Right lobe of liver (tissue), 6 donors: Measurements from ENCODE around the gene CRYBA1. TPM values are rescaled to one million over a fixed set of nuclear protein-coding genes. Genes with fewer than 3 reads are reported as not detected.

Experiments used
- ATAC-seq, 4 donors: fragments of 200-7000 bp; cut with Tn5 transposase; one replicate each; pipeline ENCODE4 v1.9.1; 2020; ENCODE audit warnings: mild to moderate bottlenecking in 4 of 4, moderate library complexity in 4 of 4
- DNase-seq, 3 donors: peaks; one replicate each; pipeline ENCODE4 v3.0.0-alpha.2; 2020
- H3K27ac ChIP-seq, 3 donors: fragments of 200-600 bp; one replicate each; pipeline ENCODE4 v1.8.0; 2022
- H3K27me3 ChIP-seq, 2 donors: fragments of 200-600 bp; one replicate each; pipeline ENCODE4 v1.8.0; 2022
- H3K36me3 ChIP-seq, 4 donors: fragments of 200-600 bp; sonication (generic) in 1 of 4; one replicate each; pipeline versions ENCODE4 v1.5.1 to v1.8.0; 2017 to 2022; ENCODE audit warnings: control low read depth in 1 of 4
- H3K4me1 ChIP-seq, 4 donors: fragments of 200-600 bp; sonication (generic) in 1 of 4; one replicate each; pipeline versions ENCODE4 v1.5.1 to v1.8.0; 2017 to 2022; ENCODE audit warnings: control low read depth in 1 of 4
- H3K4me3 ChIP-seq, 3 donors: fragments of 200-600 bp; one replicate each; pipeline ENCODE4 v1.8.0; 2022
- H3K9me3 ChIP-seq, 4 donors: fragments of 200-600 bp; sonication (generic) in 1 of 4; one replicate each; pipeline versions ENCODE4 v1.5.1 to v1.8.0; 2017 to 2022; ENCODE audit warnings: control low read depth in 1 of 4
- POLR2A ChIP-seq: fragments of 450-650 bp; IDR thresholded peaks from one replicate; pipeline ENCODE4 v1.6.1; 2017; ENCODE audit warnings: antibody characterized with exemption, mild to moderate bottlenecking
- WGBS: methylation state at CpG from one replicate; pipeline ENCODE4 v1.1.6; 2018; ENCODE audit warnings: low coverage, low lambda C conversion rate; ENCODE audit not compliant: insufficient coverage; ENCODE audit errors: missing lambda C conversion rate; 5-methylcytosine and 5-hydroxymethylcytosine counted together
- intact Hi-C, 2 donors: fragments of 100-400 bp; cut with DNase I; formaldehyde crosslinking; loops; one replicate each; pipeline versions ENCODE4 v1.11.2 to v1.14.1; 2022
- total RNA-seq, 6 experiments: library from RNA; depleted of rRNA in 2 of 6; stranded (reverse); fragments of >200 nt in 2 of 6; fragmentation: NEBNext Ultra II Directional in 3 of 6; extraction: Animal tissue kit (Norgen Biotek cat#: 25700) in 3 of 6; gene quantifications; one replicate each; pipeline versions ENCODE4 v1.1.0 to v1.2.4, GENCODE V29; 2016 to 2023
- TF ChIP-seq, protein P1 (sequence below), 4 donors: fragments of 200-600 bp in 3 of 4; fragments of 450-650 bp in 1 of 4; IDR thresholded peaks; one replicate each; pipeline versions ENCODE4 v1.5.1 to v1.8.0; 2016 to 2022; ENCODE audit warnings: antibody characterized with exemption in 4 of 4, mild to moderate bottlenecking in 2 of 4
- donor health status: DM: no; HTN: yes; CAD: no.
- donor health status: DM: no; HTN: no; CAD: no.
- donor health status: DM: no; HTN: no; CAD: no.
- donor health status: DM: no; HTN: yes; CAD: no.
- donor health status: DM: no; HTN: yes; CAD: no.

CRYBA1 gene
- total RNA-seq, 6 experiments from 2014 or later = not detected

- H3K9me3 ChIP-seq = no peaks in the 10 kb centered on the region
- H3K4me1 ChIP-seq = peaks cover 0 to 19% (median 1%) of the 10 kb centered on the region in 4 donors
- H3K27me3 ChIP-seq = no peaks in the 10 kb centered on the region
- 64% methylated on average over 7 of the region's 7 CpGs for WGBS
- peak in 2 of 4 donors; percentile 21 to 37 for ATAC-seq
- no peaks in the 10 kb centered on the region for H3K36me3 ChIP-seq
- no peak for DNase-seq
- TF ChIP-seq, protein P1, sequence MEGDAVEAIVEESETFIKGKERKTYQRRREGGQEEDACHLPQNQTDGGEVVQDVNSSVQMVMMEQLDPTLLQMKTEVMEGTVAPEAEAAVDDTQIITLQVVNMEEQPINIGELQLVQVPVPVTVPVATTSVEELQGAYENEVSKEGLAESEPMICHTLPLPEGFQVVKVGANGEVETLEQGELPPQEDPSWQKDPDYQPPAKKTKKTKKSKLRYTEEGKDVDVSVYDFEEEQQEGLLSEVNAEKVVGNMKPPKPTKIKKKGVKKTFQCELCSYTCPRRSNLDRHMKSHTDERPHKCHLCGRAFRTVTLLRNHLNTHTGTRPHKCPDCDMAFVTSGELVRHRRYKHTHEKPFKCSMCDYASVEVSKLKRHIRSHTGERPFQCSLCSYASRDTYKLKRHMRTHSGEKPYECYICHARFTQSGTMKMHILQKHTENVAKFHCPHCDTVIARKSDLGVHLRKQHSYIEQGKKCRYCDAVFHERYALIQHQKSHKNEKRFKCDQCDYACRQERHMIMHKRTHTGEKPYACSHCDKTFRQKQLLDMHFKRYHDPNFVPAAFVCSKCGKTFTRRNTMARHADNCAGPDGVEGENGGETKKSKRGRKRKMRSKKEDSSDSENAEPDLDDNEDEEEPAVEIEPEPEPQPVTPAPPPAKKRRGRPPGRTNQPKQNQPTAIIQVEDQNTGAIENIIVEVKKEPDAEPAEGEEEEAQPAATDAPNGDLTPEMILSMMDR (IDR thresholded peaks at IDR 0.05) = peak; percentile 10 to 28 (median 26)
- no peak for TF ChIP-seq POLR2A
- H3K4me3 ChIP-seq = no peak overlapping the region
- intact Hi-C loops = no loop called here
- no peak overlapping the region for H3K27ac ChIP-seq
These were observed 5.6 kb downstream of the CRYBA1 start for GRCh38 chr17:29252101-29252791.

GRCh38 chr17:29253037-29253436 is 6.4 kb downstream of the CRYBA1 start:
- intact Hi-C loops = no loop called here
- 85% methylated on average over 2 of the region's 2 CpGs for WGBS

GRCh38 chr17:29255926-29256522 is 9.4 kb downstream of the CRYBA1 start:
- Histone ChIP-seq H3K36me3 (peaks cover 0 to 15% (median 5%) of the 10 kb centered on the region in 4 donors), H3K27me3 (no peaks in the 10 kb centered on the region), H3K27ac (no peak overlapping the region), H3K4me1 (peaks cover 0 to 30% (median 6%) of the 10 kb centered on the region in 4 donors), H3K9me3 (no peaks in the 10 kb centered on the region), H3K4me3 (no peak overlapping the region)
- 68% methylated on average over 4 of the region's 4 CpGs for WGBS
- intact Hi-C loops = no loop called here
- ATAC-seq (peak in 2 of 4 donors; percentile 8 to 27), DNase-seq (no peak)
- no peak for TF ChIP-seq POLR2A
- TF ChIP-seq, protein P1 (IDR thresholded peaks at IDR 0.05) = no peak

More at GRCh38 chr17:29253037-29253436, 6.4 kb downstream of the CRYBA1 start:
- TF ChIP-seq, protein P1 (IDR thresholded peaks at IDR 0.05) = no peak
- TF ChIP-seq POLR2A = no peak
- ATAC-seq (no peak), DNase-seq (no peak)
- no peaks in the 10 kb centered on the region for H3K36me3 ChIP-seq
- H3K27me3 ChIP-seq = no peaks in the 10 kb centered on the region
- H3K9me3 ChIP-seq = no peaks in the 10 kb centered on the region
- peaks cover 0 to 25% (median 5%) of the 10 kb centered on the region in 4 donors for H3K4me1 ChIP-seq
- H3K27ac ChIP-seq = no peak overlapping the region
- H3K4me3 ChIP-seq = no peak overlapping the region

GRCh38 chr17:29256735-29257466 is 10.2 kb downstream of the CRYBA1 start:
- TF ChIP-seq POLR2A = no peak
- TF ChIP-seq, protein P1 (IDR thresholded peaks at IDR 0.05) = no peak
- no peak for DNase-seq
- intact Hi-C loops = no loop called here
- H3K9me3 ChIP-seq = no peaks in the 10 kb centered on the region
- H3K27me3 ChIP-seq = no peaks in the 10 kb centered on the region
- peaks cover 0 to 15% (median 10%) of the 10 kb centered on the region in 4 donors for H3K36me3 ChIP-seq
- H3K27ac ChIP-seq = peak overlapping the region in 1 of 3 donors; percentile 10
- WGBS = 53% methylated on average over 8 of the region's 8 CpGs
- ATAC-seq = peak in 2 of 4 donors; percentile 22 to 68
- peaks cover 0 to 30% (median 6%) of the 10 kb centered on the region in 4 donors for H3K4me1 ChIP-seq
- H3K4me3 ChIP-seq = no peak overlapping the region
